ENCODE measurements around the gene NMNAT2. TPM values are rescaled to one million over a fixed set of nuclear protein-coding genes. Genes with fewer than 3 reads are reported as not detected.
A peak's percentile ranks its signal among the peaks of the same experiment; 100 is the strongest.

NMNAT2 gene
- total and polyA plus RNA-seq, 12 donors, result 0.35 to 6.1 (median 2.9) TPM

- Histone ChIP-seq H3K9me3 (replicated peaks in 1 of 3) (no peaks in the 10 kb centered on the region), H3K27ac (peak overlapping the region in 1 of 5 donors; percentile 63), H3K4me1 (replicated peaks in 1 of 2) (no peaks in the 10 kb centered on the region), H3K36me3 (replicated peaks in 1 of 2) (no peaks in the 10 kb centered on the region), H3K4me3 (no peak overlapping the region), H3K27me3 (no peaks in the 10 kb centered on the region)
- TF ChIP-seq POLR2A (IDR thresholded peaks at IDR 0.05), result no peak
- DNase-seq, result no peak
- intact Hi-C loops (cut with DNase I), result no loop called here
- WGBS, 4 donors, result 68 to 88% (median 76%) methylated on average over 4 of the region's 4 CpGs
Observed at GRCh38 chr1:183272390-183272848, 145.8 kb downstream of the NMNAT2 start.

GRCh38 chr1:183270541-183271141, 147.5 kb downstream of the NMNAT2 start:
- Histone ChIP-seq H3K27me3 (no peaks in the 10 kb centered on the region), H3K9me3 (replicated peaks in 1 of 3) (no peaks in the 10 kb centered on the region), H3K36me3 (replicated peaks in 1 of 2) (no peaks in the 10 kb centered on the region), H3K4me1 (replicated peaks in 1 of 2) (no peaks in the 10 kb centered on the region), H3K27ac (peak overlapping the region in 1 of 5 donors; percentile 52), H3K4me3 (no peak overlapping the region)
- TF ChIP-seq POLR2A (IDR thresholded peaks at IDR 0.05), result no peak
- no peak for TF ChIP-seq CTCF (IDR thresholded peaks at IDR 0.05)
- WGBS, 4 donors, result 47 to 57% (median 56%) methylated on average over 5 of the region's 5 CpGs
- intact Hi-C loops (cut with DNase I), result no loop called here
- no peak for DNase-seq

GRCh38 chr1:183267646-183268431, 150.3 kb downstream of the NMNAT2 start:
- no peaks in the 10 kb centered on the region for H3K9me3 ChIP-seq (replicated peaks in 1 of 3)
- no peaks in the 10 kb centered on the region for H3K4me1 ChIP-seq (replicated peaks in 1 of 2)
- DNase-seq, result peak in 1 of 7 donors; percentile 50
- intact Hi-C loops (cut with DNase I), result no loop called here
- TF ChIP-seq CTCF (IDR thresholded peaks at IDR 0.05), result no peak
- TF ChIP-seq POLR2A (IDR thresholded peaks at IDR 0.05), result no peak
- no peak overlapping the region for H3K4me3 ChIP-seq
- 31 to 63% (median 59%) methylated on average over 3 to 7 of the region's 7 CpGs for WGBS, 4 donors
- no peaks in the 10 kb centered on the region for H3K36me3 ChIP-seq (replicated peaks in 1 of 2)
- peaks cover 2% of the 10 kb centered on the region for H3K27me3 ChIP-seq
- H3K27ac ChIP-seq, result peak overlapping the region in 1 of 5 donors; percentile 77

- H3K4me3 ChIP-seq, result no peak overlapping the region
- H3K36me3 ChIP-seq (replicated peaks in 1 of 2), result no peaks in the 10 kb centered on the region
- no peak for TF ChIP-seq CTCF (IDR thresholded peaks at IDR 0.05)
- TF ChIP-seq POLR2A (IDR thresholded peaks at IDR 0.05), result no peak
- intact Hi-C loops (cut with DNase I), result no loop called here
- WGBS, 4 donors, result 57 to 73% (median 69%) methylated on average over 6 of the region's 6 CpGs
- peaks cover 4% of the 10 kb centered on the region for H3K27me3 ChIP-seq
- no peaks in the 10 kb centered on the region for H3K4me1 ChIP-seq (replicated peaks in 1 of 2)
- no peak for DNase-seq
- no peak overlapping the region for H3K27ac ChIP-seq
- no peaks in the 10 kb centered on the region for H3K9me3 ChIP-seq (replicated peaks in 1 of 3)
Observed at GRCh38 chr1:183263886-183264602, 154.1 kb downstream of the NMNAT2 start.

Data from adrenal gland (tissue), 12 donors.